SK-N-SH treated with all-trans-retinoic acid at 6 μM for 48 hours (cell line): ENCODE measurements around the gene TNC.

Experiments
- ARNTL ChIP-seq: fragments of 450-650 bp; formaldehyde crosslinking; IDR thresholded peaks from 2 replicates; pipeline ENCODE4 v1.5.0; 2020; ENCODE audit warnings: low read depth, mild to moderate bottlenecking, moderate library complexity, borderline replicate concordance
- PATZ1 ChIP-seq: fragments of 250-450 bp; sonication (Bioruptor Pico); IDR thresholded peaks from 2 replicates; pipeline ENCODE4 v1.8.0; 2020; ENCODE audit warnings: mild to moderate bottlenecking, moderate library complexity, borderline replicate concordance
- ZC3H10 ChIP-seq: fragments of 250-450 bp; sonication (Bioruptor Pico); IDR thresholded peaks from 2 replicates; pipeline ENCODE4 v1.5.1; 2021; ENCODE audit warnings: mild to moderate bottlenecking, moderate library complexity
- ZNF565 ChIP-seq: fragments of 450-650 bp; formaldehyde crosslinking; conservative IDR thresholded peaks from 2 replicates; pipeline ENCODE4 v1.5.0; 2020; ENCODE audit warnings: low read depth, mild to moderate bottlenecking, moderate library complexity
- ZNF70 ChIP-seq: fragments of 450-650 bp; formaldehyde crosslinking; IDR thresholded peaks from 2 replicates; pipeline ENCODE4 v1.5.0; 2020; ENCODE audit warnings: mild to moderate bottlenecking, moderate library complexity
- ZNF8 ChIP-seq: fragments of 450-650 bp; formaldehyde crosslinking; IDR thresholded peaks from 2 replicates; pipeline ENCODE4 v1.5.0; 2020; ENCODE audit warnings: mild to moderate bottlenecking, moderate library complexity

- TF ChIP-seq ZNF70 (CRISPR knock-in tag): no peak
- TF ChIP-seq ZNF565 (CRISPR knock-in tag): no peak
- no peak for TF ChIP-seq PATZ1
- no peak for TF ChIP-seq ZNF8
- TF ChIP-seq ZC3H10: no peak
- no peak for TF ChIP-seq ARNTL
Observed at GRCh38 chr9:115057559-115057958, 60.4 kb downstream of the TNC start.
